Astrocyte (in vitro differentiated cells and primary cell): ENCODE results near the gene KLRB1.

Experiments used
- EZH2 ChIP-seq: IDR thresholded peaks from 2 replicates; pipeline ENCODE4 v1.6.1; 2012; ENCODE audit warnings: mild to moderate bottlenecking, low read length, inconsistent platforms; ENCODE audit not compliant: insufficient read depth
- TF ChIP-seq, protein P1 (sequence below): IDR thresholded peaks from 2 replicates; pipeline ENCODE4 v1.5.1; 2011; ENCODE audit warnings: low read depth, mild to moderate bottlenecking, inconsistent platforms, low read length, moderate library complexity; ENCODE audit not compliant: insufficient read depth

DNA sequence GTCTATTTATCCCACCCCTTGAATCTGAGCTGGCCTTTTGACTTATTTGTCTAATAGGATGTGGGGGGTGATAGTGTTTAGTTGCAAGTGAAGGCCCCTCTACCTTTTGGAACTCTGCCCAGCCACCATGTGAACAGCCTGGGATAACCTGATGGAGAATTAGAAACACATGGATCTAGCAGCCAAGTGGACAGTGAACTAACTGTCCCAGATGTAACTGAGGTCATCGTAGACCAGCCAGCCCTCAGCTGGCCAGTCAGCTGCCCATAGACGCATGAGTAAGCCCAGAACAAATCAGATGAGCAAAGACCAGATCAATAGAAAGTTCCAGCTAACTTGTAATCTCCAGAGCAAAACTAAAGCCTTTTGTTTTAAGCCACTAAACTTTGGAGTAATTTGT is 19.0 kb downstream of the KLRB1 start:
- TF ChIP-seq, protein P1, sequence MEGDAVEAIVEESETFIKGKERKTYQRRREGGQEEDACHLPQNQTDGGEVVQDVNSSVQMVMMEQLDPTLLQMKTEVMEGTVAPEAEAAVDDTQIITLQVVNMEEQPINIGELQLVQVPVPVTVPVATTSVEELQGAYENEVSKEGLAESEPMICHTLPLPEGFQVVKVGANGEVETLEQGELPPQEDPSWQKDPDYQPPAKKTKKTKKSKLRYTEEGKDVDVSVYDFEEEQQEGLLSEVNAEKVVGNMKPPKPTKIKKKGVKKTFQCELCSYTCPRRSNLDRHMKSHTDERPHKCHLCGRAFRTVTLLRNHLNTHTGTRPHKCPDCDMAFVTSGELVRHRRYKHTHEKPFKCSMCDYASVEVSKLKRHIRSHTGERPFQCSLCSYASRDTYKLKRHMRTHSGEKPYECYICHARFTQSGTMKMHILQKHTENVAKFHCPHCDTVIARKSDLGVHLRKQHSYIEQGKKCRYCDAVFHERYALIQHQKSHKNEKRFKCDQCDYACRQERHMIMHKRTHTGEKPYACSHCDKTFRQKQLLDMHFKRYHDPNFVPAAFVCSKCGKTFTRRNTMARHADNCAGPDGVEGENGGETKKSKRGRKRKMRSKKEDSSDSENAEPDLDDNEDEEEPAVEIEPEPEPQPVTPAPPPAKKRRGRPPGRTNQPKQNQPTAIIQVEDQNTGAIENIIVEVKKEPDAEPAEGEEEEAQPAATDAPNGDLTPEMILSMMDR: no peak
- TF ChIP-seq EZH2: no peak
